Measurements from ENCODE around the gene TLE4. TPM values are rescaled to one million over a fixed set of nuclear protein-coding genes. Genes with fewer than 3 reads are reported as not detected.

TLE4 gene
- polyA plus RNA-seq, 1 donor (not counting 4 experiments of a cell fraction or from before 2014, with no cell fraction given) = 14.7 TPM

- no peaks in the 10 kb centered on the region for H3K79me2 ChIP-seq (ENCODE audit: control insufficient read depth, insufficient read depth, low read length)
- no peak overlapping the region for H3K4me2 ChIP-seq (ENCODE audit: control insufficient read depth, extremely low read depth, insufficient read depth, low read depth, low read length)
- no peak overlapping the region for H3K27ac ChIP-seq (ENCODE audit: control insufficient read depth, insufficient read depth, low read length)
- DNase-seq (ENCODE audit: low read depth, low spot score) (no peak), FAIRE-seq (no peak)
- H3K9ac ChIP-seq (ENCODE audit: control insufficient read depth, extremely low read depth, insufficient read depth, low read length) = no peak overlapping the region
- no peaks in the 10 kb centered on the region for H3K27me3 ChIP-seq (ENCODE audit: control insufficient read depth, extremely low read depth, insufficient read depth, low read length)
- H3K9me3 ChIP-seq (ENCODE audit: control insufficient read depth, low read depth, low read length) = no peaks in the 10 kb centered on the region
- H3K4me3 ChIP-seq (ENCODE audit: control insufficient read depth in 2 of 3, extremely low read depth in 1 of 3, insufficient read depth in 2 of 3, low read depth in 1 of 3, low read length in 3 of 3) = no peak overlapping the region
- peaks cover 6% of the 10 kb centered on the region for H3K4me1 ChIP-seq (ENCODE audit: control insufficient read depth, extremely low read depth, insufficient read depth, low read length)
- no peaks in the 10 kb centered on the region for H4K20me1 ChIP-seq (ENCODE audit: control insufficient read depth, extremely low read depth, insufficient read depth, low read length)
- H3K36me3 ChIP-seq (ENCODE audit: control insufficient read depth in 2 of 2, extremely low read depth in 1 of 2, insufficient read depth in 2 of 2, low read length in 2 of 2) = no peaks in the 10 kb centered on the region
- H2AFZ ChIP-seq (ENCODE audit: control insufficient read depth, low read length) = no peak overlapping the region
- no peaks in the 10 kb centered on the region for H3K9me1 ChIP-seq (ENCODE audit: control insufficient read depth, extremely low read depth, insufficient read depth, low read length)
- TF ChIP-seq CTCF (optimal IDR thresholded peaks at IDR 0.05 in 1 of 3, IDR thresholded peaks at IDR 0.05 in 1 of 3, conservative IDR thresholded peaks at IDR 0.05 in 1 of 3; ENCODE audit: extremely low read depth in 1 of 3, insufficient read depth in 2 of 3, low read length in 3 of 3) = no peak
- TF ChIP-seq EZH2 (IDR thresholded peaks at IDR 0.05; ENCODE audit: low read length) = no peak
- dilution Hi-C loops (cut with MboI; ENCODE audit: extremely low pct_ligation_motif_present, low sequenced_read_pairs) = no loop called here
Observed at GRCh38 chr9:79637177-79637925, 65.6 kb downstream of the TLE4 start.

GRCh38 chr9:79638806-79639205 is 67.0 kb downstream of the TLE4 start:
- Histone ChIP-seq H3K36me3 (ENCODE audit: control insufficient read depth in 2 of 2, extremely low read depth in 1 of 2, insufficient read depth in 2 of 2, low read length in 2 of 2) (no peaks in the 10 kb centered on the region), H3K79me2 (ENCODE audit: control insufficient read depth, insufficient read depth, low read length) (no peaks in the 10 kb centered on the region), H3K4me2 (ENCODE audit: control insufficient read depth, extremely low read depth, insufficient read depth, low read depth, low read length) (no peak overlapping the region), H4K20me1 (ENCODE audit: control insufficient read depth, extremely low read depth, insufficient read depth, low read length) (no peaks in the 10 kb centered on the region), H3K4me3 (ENCODE audit: control insufficient read depth in 2 of 3, extremely low read depth in 1 of 3, insufficient read depth in 2 of 3, low read depth in 1 of 3, low read length in 3 of 3) (no peak overlapping the region), H3K9ac (ENCODE audit: control insufficient read depth, extremely low read depth, insufficient read depth, low read length) (no peak overlapping the region), H3K9me1 (ENCODE audit: control insufficient read depth, extremely low read depth, insufficient read depth, low read length) (no peaks in the 10 kb centered on the region), H3K4me1 (ENCODE audit: control insufficient read depth, extremely low read depth, insufficient read depth, low read length) (peaks cover 6% of the 10 kb centered on the region), H3K27me3 (ENCODE audit: control insufficient read depth, extremely low read depth, insufficient read depth, low read length) (no peaks in the 10 kb centered on the region), H2AFZ (ENCODE audit: control insufficient read depth, low read length) (no peak overlapping the region), H3K27ac (ENCODE audit: control insufficient read depth, insufficient read depth, low read length) (no peak overlapping the region), H3K9me3 (ENCODE audit: control insufficient read depth, low read depth, low read length) (no peaks in the 10 kb centered on the region)
- no peak for DNase-seq (ENCODE audit: low read depth, low spot score)
- FAIRE-seq = no peak
- dilution Hi-C loops (cut with MboI; ENCODE audit: extremely low pct_ligation_motif_present, low sequenced_read_pairs) = no loop called here
- TF ChIP-seq CTCF (optimal IDR thresholded peaks at IDR 0.05 in 1 of 3, IDR thresholded peaks at IDR 0.05 in 1 of 3, conservative IDR thresholded peaks at IDR 0.05 in 1 of 3; ENCODE audit: extremely low read depth in 1 of 3, insufficient read depth in 2 of 3, low read length in 3 of 3) (no peak), EZH2 (IDR thresholded peaks at IDR 0.05; ENCODE audit: low read length) (no peak)

Measured in keratinocyte (primary cell).